Spleen (tissue), 11 donors: ENCODE results near the gene WDR47. TPM values are rescaled to one million over a fixed set of nuclear protein-coding genes. Genes with fewer than 3 reads are reported as not detected.
"Not testable (repeated sequence)": the region's sequence is repeated elsewhere in the genome, so short reads cannot be mapped to it uniquely, and the experiment has no call there.

Experiments
- DNase-seq: peaks from one replicate; pipeline ENCODE4 v3.0.0-alpha.2; 2020
- H3K27ac ChIP-seq, 8 donors: fragments of 200-600 bp; sonication (generic) in 7 of 8; 1 replicate in 4 of 8; 2 replicates in 4 of 8; pipeline versions ENCODE4 v1.5.0 to v1.8.0; 2016 to 2021; ENCODE audit warnings: inconsistent platforms in 4 of 8, mild to moderate bottlenecking in 4 of 8, moderate library complexity in 1 of 8
- H3K27me3 ChIP-seq, 7 donors: fragments of 200-600 bp; sonication (generic) in 6 of 7; replicated peaks in 1 of 7; 1 replicate in 4 of 7; 2 replicates in 3 of 7; pipeline versions ENCODE4 v1.5.0 to v1.8.0; 2016 to 2021; ENCODE audit warnings: inconsistent platforms in 3 of 7, mild to moderate bottlenecking in 1 of 7
- H3K36me3 ChIP-seq, 6 donors: fragments of 200-600 bp; sonication (generic) in 5 of 6; 1 replicate in 4 of 6; 2 replicates in 2 of 6; pipeline versions ENCODE4 v1.5.0 to v1.8.0; 2016 to 2021; ENCODE audit warnings: inconsistent platforms in 2 of 6
- H3K4me1 ChIP-seq, 6 donors: fragments of 200-600 bp; sonication (generic) in 5 of 6; 1 replicate in 3 of 6; 2 replicates in 3 of 6; pipeline versions ENCODE4 v1.5.0 to v1.8.0; 2016 to 2021; ENCODE audit warnings: inconsistent platforms in 3 of 6
- H3K4me3 ChIP-seq, 8 donors: fragments of 200-600 bp; sonication (generic) in 7 of 8; 1 replicate in 4 of 8; 2 replicates in 4 of 8; pipeline versions ENCODE4 v1.5.0 to v1.8.0; 2016 to 2021; ENCODE audit warnings: inconsistent platforms in 4 of 8, mild to moderate bottlenecking in 4 of 8, moderate library complexity in 2 of 8
- H3K9me3 ChIP-seq, 8 donors: fragments of 200-600 bp; sonication (generic) in 7 of 8; 1 replicate in 4 of 8; 2 replicates in 4 of 8; pipeline versions ENCODE4 v1.5.0 to v1.8.0; 2016 to 2021; ENCODE audit warnings: inconsistent platforms in 4 of 8
- POLR2A ChIP-seq, 3 donors: fragments of 450-650 bp; IDR thresholded peaks; one replicate each; pipeline ENCODE4 v1.5.1; 2017; ENCODE audit warnings: antibody characterized with exemption in 3 of 3, mild to moderate bottlenecking in 1 of 3
- POLR2AphosphoS5 ChIP-seq, 3 donors: sonication (generic); formaldehyde crosslinking; IDR thresholded peaks; one replicate each; pipeline ENCODE4 v1.5.1; 2017; ENCODE audit warnings: antibody characterized with exemption in 3 of 3
- WGBS, 5 donors: extraction: QIAGEN DNeasy Blood & Tissue Kit in 3 of 5; methylation state at CpG; one replicate each; pipeline versions ENCODE4 v1.1.5 to v1.1.7; 2013 to 2018; 5-methylcytosine and 5-hydroxymethylcytosine counted together
- intact Hi-C: fragments of 100-400 bp; cut with DNase I; formaldehyde crosslinking; loops from one replicate; pipeline ENCODE4 v1.15.0; 2023; ENCODE audit warnings: low total_unique reads
- polyA plus RNA-seq, 3 donors: library from polyadenylated mRNA; stranded (reverse); fragments of 200-250 nt; gene quantifications; one replicate each; pipeline ENCODE4 v1.2.1, GENCODE V29; 2013
- total RNA-seq, 7 donors: library from RNA; depleted of rRNA in 3 of 7; stranded (reverse); fragments of >200 nt in 3 of 7; fragmentation: NEBNext Ultra II Directional in 4 of 7; extraction: Animal tissue kit (Norgen Biotek cat#: 25700) in 4 of 7; gene quantifications; one replicate each; pipeline versions ENCODE4 v1.1.0 to v1.2.1, GENCODE V29; 2016 to 2021
- TF ChIP-seq, protein P1 (sequence below), 11 experiments: fragments of 200-600 bp in 7 of 11; fragments of 450-650 bp in 4 of 11; sonication (generic) in 4 of 11; IDR thresholded peaks in 8 of 11; conservative IDR thresholded peaks in 3 of 11; 1 replicate in 7 of 11; 2 replicates in 4 of 11; pipeline versions ENCODE4 v1.4.0 to v1.8.0; 2016 to 2021; ENCODE audit warnings: antibody characterized with exemption in 11 of 11, inconsistent platforms in 4 of 11, mild to moderate bottlenecking in 1 of 11
- donor health status: healthy with polysubstance abuse.
- donor health status: DM: no; HTN: no; CAD: no; lungs with moderate emphysema.
- donor health status: DM: no; HTN: no; CAD: no.
- donor health status: Bipolar disorder and iron deficiency.
- donor health status: healthy.
- donor health status: DM: no; HTN: no; CAD: no.
- donor health status: DM: yes; HTN: yes; CAD: no.

Gene WDR47
- total and polyA plus RNA-seq, 10 donors = 1.9 to 20.1 (median 13.1) TPM

DNA sequence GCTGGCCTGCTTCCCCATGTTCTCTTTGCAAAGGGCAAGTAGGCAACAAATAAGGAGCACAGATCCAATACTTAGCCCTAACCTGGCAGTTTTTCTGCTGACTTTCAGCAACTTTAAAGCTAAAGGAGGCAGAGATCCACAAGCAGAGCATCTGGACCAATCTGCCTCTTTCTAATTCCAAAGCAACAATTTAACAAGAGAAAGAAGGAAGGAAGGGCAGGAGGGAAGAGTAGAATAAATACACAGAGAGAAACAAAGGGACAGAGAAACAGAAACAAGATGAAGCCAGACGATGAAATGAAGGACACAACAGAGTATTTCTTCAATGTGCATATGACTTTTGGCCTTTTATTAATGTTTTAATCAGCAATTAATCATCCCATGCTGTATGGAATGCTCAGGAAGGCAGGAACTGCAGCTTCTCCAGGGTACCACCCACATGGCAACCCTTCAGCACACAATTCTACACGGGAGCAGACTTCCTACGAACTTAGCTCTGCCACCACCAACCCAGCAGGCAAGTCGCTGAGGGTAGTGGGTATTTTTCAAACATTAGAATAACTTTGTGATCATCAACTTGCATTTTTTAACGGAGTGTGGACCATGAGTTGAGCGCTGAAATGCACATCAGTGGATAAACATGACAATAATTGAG is 93.9 kb downstream of the WDR47 start:
- no peaks in the 10 kb centered on the region for H3K9me3 ChIP-seq
- TF ChIP-seq, protein P1, sequence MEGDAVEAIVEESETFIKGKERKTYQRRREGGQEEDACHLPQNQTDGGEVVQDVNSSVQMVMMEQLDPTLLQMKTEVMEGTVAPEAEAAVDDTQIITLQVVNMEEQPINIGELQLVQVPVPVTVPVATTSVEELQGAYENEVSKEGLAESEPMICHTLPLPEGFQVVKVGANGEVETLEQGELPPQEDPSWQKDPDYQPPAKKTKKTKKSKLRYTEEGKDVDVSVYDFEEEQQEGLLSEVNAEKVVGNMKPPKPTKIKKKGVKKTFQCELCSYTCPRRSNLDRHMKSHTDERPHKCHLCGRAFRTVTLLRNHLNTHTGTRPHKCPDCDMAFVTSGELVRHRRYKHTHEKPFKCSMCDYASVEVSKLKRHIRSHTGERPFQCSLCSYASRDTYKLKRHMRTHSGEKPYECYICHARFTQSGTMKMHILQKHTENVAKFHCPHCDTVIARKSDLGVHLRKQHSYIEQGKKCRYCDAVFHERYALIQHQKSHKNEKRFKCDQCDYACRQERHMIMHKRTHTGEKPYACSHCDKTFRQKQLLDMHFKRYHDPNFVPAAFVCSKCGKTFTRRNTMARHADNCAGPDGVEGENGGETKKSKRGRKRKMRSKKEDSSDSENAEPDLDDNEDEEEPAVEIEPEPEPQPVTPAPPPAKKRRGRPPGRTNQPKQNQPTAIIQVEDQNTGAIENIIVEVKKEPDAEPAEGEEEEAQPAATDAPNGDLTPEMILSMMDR (IDR thresholded peaks at IDR 0.05 in 8 of 11, conservative IDR thresholded peaks at IDR 0.05 in 3 of 11) = no peak
- TF ChIP-seq POLR2A (IDR thresholded peaks at IDR 0.05) (no peak), POLR2AphosphoS5 (IDR thresholded peaks at IDR 0.05) (no peak)
- H3K4me1 ChIP-seq = peaks cover 0 to 18% (median 13%) of the 10 kb centered on the region in 6 donors
- H3K4me3 ChIP-seq = peak overlapping the region in 1 of 8 donors; percentile 31
- no peaks in the 10 kb centered on the region for H3K27me3 ChIP-seq
- WGBS, 5 donors = 29 to 38% (median 38%) methylated on average over 6 of the region's 6 CpGs
- peak overlapping the region in 4 of 8 donors; percentile 12 to 63 (median 28) for H3K27ac ChIP-seq
- H3K36me3 ChIP-seq = peaks cover 0 to 49% (median 33%) of the 10 kb centered on the region in 6 donors
- no peak for DNase-seq
- intact Hi-C loops = no loop called here

DNA sequence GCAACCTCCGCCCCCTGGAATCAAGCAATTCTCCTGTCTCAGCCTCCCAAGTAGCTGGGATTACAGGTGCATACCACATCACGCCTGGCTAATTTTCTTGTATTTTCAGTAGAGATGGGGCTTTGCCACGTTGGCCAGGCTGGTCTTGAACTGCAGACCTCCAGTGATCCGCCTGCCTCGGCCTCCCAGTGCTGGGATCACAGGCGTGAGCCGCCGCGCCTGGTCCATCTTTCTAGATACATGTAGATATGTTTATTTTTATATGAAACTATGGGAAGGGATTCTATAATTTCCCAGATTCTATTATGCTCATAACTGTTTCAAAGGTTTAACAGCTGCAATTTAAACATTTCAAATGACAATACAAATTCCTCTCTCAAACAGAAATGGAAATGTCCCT is 105.7 kb downstream of the WDR47 start:
- intact Hi-C loops = no loop called here
- Histone ChIP-seq H3K4me3 (no peak overlapping the region), H3K36me3 (peaks cover 4 to 98% (median 84%) of the 10 kb centered on the region in 6 donors), H3K27me3 (no peaks in the 10 kb centered on the region), H3K4me1 (no peaks in the 10 kb centered on the region), H3K9me3 (no peaks in the 10 kb centered on the region), H3K27ac (no peak overlapping the region)
- DNase-seq = no peak
- WGBS, 5 donors = 94 to 99% (median 97%) methylated on average over 9 of the region's 9 CpGs
- TF ChIP-seq, protein P1 (IDR thresholded peaks at IDR 0.05 in 8 of 11, conservative IDR thresholded peaks at IDR 0.05 in 3 of 11) = no peak
- TF ChIP-seq POLR2AphosphoS5 (IDR thresholded peaks at IDR 0.05) = no peak
- TF ChIP-seq POLR2A (IDR thresholded peaks at IDR 0.05) = no peak

DNA sequence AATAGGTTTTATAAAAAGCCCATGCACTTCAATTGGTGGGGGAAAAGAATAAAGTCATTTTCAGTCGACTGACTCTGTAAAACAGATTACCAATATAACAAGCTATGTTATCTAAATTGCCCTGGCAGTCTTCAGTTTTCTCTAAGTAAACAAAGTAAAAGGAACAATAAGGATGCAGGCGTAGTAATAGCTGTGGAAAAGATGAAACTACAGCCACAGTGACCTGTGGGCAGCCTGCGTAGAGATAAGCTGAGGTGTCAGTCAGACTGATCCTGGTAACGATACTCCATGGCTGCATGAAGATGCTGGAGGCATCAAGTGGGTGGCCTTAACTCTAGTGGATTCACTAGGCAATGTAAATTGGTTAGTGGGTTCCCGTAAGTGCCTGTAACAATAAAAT is 108.0 kb downstream of the WDR47 start:
- peaks cover 4 to 99% (median 92%) of the 10 kb centered on the region in 6 donors for H3K36me3 ChIP-seq
- H3K27me3 ChIP-seq = no peaks in the 10 kb centered on the region
- no peak overlapping the region for H3K4me3 ChIP-seq
- TF ChIP-seq, protein P1 (IDR thresholded peaks at IDR 0.05 in 8 of 11, conservative IDR thresholded peaks at IDR 0.05 in 3 of 11) = no peak
- no peak for TF ChIP-seq POLR2A (IDR thresholded peaks at IDR 0.05)
- no peak for TF ChIP-seq POLR2AphosphoS5 (IDR thresholded peaks at IDR 0.05)
- no peak for DNase-seq
- no peaks in the 10 kb centered on the region for H3K4me1 ChIP-seq
- intact Hi-C loops = no loop called here
- 90 to 97% (median 95%) methylated on average over 5 of the region's 5 CpGs for WGBS, 5 donors
- no peak overlapping the region for H3K27ac ChIP-seq
- H3K9me3 ChIP-seq = no peaks in the 10 kb centered on the region

DNA sequence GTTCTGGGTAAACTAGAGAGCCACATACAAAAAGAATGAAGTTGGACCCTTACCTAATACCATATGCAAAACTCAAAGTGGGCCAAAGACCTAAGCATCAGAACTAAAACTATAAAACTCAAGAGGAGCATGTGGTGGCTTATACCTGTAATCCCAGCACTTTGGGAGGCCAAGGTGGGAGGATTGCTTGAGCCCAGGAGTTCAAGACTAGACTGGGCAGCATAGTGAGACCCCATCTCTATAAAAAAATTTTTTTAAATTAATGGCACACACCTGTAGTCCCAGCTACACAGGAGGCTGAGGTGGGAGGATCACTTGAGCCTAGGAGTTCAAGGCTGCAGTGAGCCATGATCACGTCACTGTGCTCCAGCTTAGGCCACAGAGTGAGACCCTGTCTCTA is 114.3 kb downstream of the WDR47 start:
- H3K27ac ChIP-seq, H3K4me3 ChIP-seq, intact Hi-C loops, DNase-seq, H3K4me1 ChIP-seq, H3K9me3 ChIP-seq, H3K27me3 ChIP-seq: not testable (repeated sequence)
- 94 to 100% (median 96%) methylated on average over 1 of the region's 1 CpG for WGBS, 5 donors
- peaks cover 0 to 100% (median 61%) of the 10 kb centered on the region in 6 donors for H3K36me3 ChIP-seq
